Esophagus squamous epithelium (tissue), 4 donors: Measurements from ENCODE around the gene FCHSD1.

ENCODE experiments used
- POLR2A ChIP-seq, 4 donors: fragments of 450-650 bp; IDR thresholded peaks; one replicate each; pipeline ENCODE4 v1.6.1; 2017; ENCODE audit warnings: antibody characterized with exemption in 4 of 4, mild to moderate bottlenecking in 4 of 4, moderate library complexity in 3 of 4
- TF ChIP-seq, protein P1 (sequence below), 6 experiments: fragments of 450-650 bp in 4 of 6; fragments of 200-600 bp in 2 of 6; sonication (generic) in 2 of 6; IDR thresholded peaks; one replicate each; pipeline ENCODE4 v1.5.1; 2016 to 2019; ENCODE audit warnings: antibody characterized with exemption in 6 of 6, mild to moderate bottlenecking in 4 of 6, moderate library complexity in 4 of 6

DNA sequence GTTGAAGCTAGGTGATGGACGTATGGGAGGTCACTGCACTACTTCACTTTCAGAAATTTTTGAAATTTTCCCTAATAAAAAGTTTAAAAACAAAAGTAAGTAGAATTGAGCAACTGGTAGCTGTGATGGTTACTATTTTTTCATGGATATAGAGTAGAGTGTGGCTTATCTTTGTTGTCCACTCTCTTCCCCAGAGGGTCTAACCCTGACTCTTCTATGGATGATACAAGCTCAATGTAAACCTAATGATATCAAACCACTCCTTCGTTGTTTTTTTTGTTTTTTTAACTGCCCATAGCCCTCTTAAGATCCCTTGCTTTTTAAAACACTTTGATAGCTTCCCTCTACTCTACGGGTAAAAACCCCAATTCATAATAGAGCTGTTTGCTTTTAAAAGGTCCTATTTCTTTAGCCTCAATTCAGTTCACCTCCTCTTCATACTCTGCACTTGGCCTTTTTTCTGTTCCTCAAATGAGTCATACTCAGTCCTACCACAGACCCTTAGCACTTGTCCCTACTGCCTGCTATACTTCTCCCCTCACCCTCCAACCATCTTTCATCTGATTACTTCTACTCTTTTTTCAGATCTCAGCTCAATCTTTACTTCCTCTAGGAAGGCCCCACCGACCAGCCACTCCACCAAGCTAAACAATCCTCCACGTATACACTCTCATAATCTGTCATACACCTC, 17.2 kb downstream of the FCHSD1 start:
- TF ChIP-seq, protein P1, sequence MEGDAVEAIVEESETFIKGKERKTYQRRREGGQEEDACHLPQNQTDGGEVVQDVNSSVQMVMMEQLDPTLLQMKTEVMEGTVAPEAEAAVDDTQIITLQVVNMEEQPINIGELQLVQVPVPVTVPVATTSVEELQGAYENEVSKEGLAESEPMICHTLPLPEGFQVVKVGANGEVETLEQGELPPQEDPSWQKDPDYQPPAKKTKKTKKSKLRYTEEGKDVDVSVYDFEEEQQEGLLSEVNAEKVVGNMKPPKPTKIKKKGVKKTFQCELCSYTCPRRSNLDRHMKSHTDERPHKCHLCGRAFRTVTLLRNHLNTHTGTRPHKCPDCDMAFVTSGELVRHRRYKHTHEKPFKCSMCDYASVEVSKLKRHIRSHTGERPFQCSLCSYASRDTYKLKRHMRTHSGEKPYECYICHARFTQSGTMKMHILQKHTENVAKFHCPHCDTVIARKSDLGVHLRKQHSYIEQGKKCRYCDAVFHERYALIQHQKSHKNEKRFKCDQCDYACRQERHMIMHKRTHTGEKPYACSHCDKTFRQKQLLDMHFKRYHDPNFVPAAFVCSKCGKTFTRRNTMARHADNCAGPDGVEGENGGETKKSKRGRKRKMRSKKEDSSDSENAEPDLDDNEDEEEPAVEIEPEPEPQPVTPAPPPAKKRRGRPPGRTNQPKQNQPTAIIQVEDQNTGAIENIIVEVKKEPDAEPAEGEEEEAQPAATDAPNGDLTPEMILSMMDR (IDR thresholded peaks at IDR 0.05) = no peak
- no peak for TF ChIP-seq POLR2A (IDR thresholded peaks at IDR 0.05)
